PC-9 (cell line): ENCODE results near the gene CASTOR2. TPM values are rescaled to one million over a fixed set of nuclear protein-coding genes. Genes with fewer than 3 reads are reported as not detected.

Experiments
- BruUV-seq: library from RNA; stranded (reverse); fragments of 400-500 nt; replicated peaks from 2 replicates; lab custom pipeline; 2021; lab: Mats Ljungman, UMichigan
- CTCF ChIA-PET: fragments of 300-600 bp; sonication (Branson Sonifier 250); formaldehyde crosslinking; loops from one replicate; lab custom pipeline; 2022; ENCODE audit warnings: antibody characterized with exemption; lab: Charles Lee
- POLR2A ChIA-PET: fragments of 300-600 bp; sonication (Branson Sonifier 250); formaldehyde crosslinking; loops from one replicate; lab custom pipeline; 2022; ENCODE audit warnings: antibody characterized with exemption; ENCODE audit not compliant: unreplicated experiment; lab: Charles Lee
- DNase-seq, 2 experiments: peaks; one replicate each; pipeline versions ENCODE4 v3.0.0 to v3.0.0-alpha.2; 2015 to 2022; ENCODE audit warnings: mixed read lengths in 1 of 2
- H2AFZ ChIP-seq: fragments of 200-600 bp; sonication (generic); 2 replicates; pipeline ENCODE4 v1.8.1; 2017; ENCODE audit warnings: antibody characterized with exemption
- H3F3A ChIP-seq: fragments of 200-600 bp; sonication (generic); 2 replicates; pipeline ENCODE4 v1.8.1; 2017; ENCODE audit warnings: antibody characterized with exemption, mild to moderate bottlenecking, low read depth; ENCODE audit not compliant: insufficient read depth
- H3K27ac ChIP-seq: fragments of 200-600 bp; sonication (generic); 2 replicates; pipeline ENCODE4 v1.6.1; 2016; ENCODE audit warnings: mixed run types
- H3K27me3 ChIP-seq: fragments of 200-600 bp; sonication (generic); 2 replicates; pipeline ENCODE4 v1.6.1; 2016; ENCODE audit warnings: low read depth, mixed run types; ENCODE audit not compliant: insufficient read depth
- H3K36me3 ChIP-seq: fragments of 200-600 bp; sonication (generic); 2 replicates; pipeline ENCODE4 v1.6.1; 2016; ENCODE audit warnings: low read depth, mixed run types
- H3K4me1 ChIP-seq: fragments of 200-600 bp; sonication (generic); replicated peaks from 2 replicates; pipeline ENCODE4 v1.6.1; 2016; ENCODE audit warnings: mixed run types; ENCODE audit not compliant: insufficient read depth
- H3K4me2 ChIP-seq: fragments of 200-600 bp; sonication (generic); 2 replicates; pipeline ENCODE4 v1.6.1; 2017; ENCODE audit warnings: mixed run types
- H3K4me3 ChIP-seq: fragments of 200-600 bp; sonication (generic); 2 replicates; pipeline ENCODE4 v1.6.1; 2016; ENCODE audit warnings: mixed run types
- H3K79me2 ChIP-seq: fragments of 200-600 bp; sonication (generic); 2 replicates; pipeline ENCODE4 v1.6.1; 2017; ENCODE audit warnings: low read depth, mixed run types
- H3K9me2 ChIP-seq: fragments of 200-600 bp; sonication (generic); 2 replicates; pipeline ENCODE4 v1.8.1; 2017; ENCODE audit warnings: mild to moderate bottlenecking; ENCODE audit not compliant: insufficient read depth
- H3K9me3 ChIP-seq: fragments of 200-600 bp; sonication (generic); 2 replicates; pipeline ENCODE4 v1.8.1; 2016; ENCODE audit warnings: low read depth; ENCODE audit not compliant: insufficient read depth
- H4K20me1 ChIP-seq: fragments of 200-600 bp; sonication (generic); 2 replicates; pipeline ENCODE4 v1.8.1; 2017; ENCODE audit not compliant: insufficient read depth
- CTCF ChIP-seq: fragments of 200-600 bp; sonication (generic); conservative IDR thresholded peaks from 2 replicates; pipeline ENCODE4 v1.6.1; 2017; ENCODE audit warnings: mixed run types, antibody characterized with exemption, mild to moderate bottlenecking, moderate library complexity
- EZH2 ChIP-seq: fragments of 200-600 bp; sonication (generic); IDR thresholded peaks from 2 replicates; pipeline ENCODE4 v1.8.0; 2017; ENCODE audit warnings: antibody characterized with exemption, low read depth
- intact Hi-C: fragments of 100-400 bp; cut with micrococcal nuclease; formaldehyde crosslinking; loops from one replicate; pipeline ENCODE4 v1.10.0; 2022; ENCODE audit not compliant: unreplicated experiment
- total RNA-seq: library from RNA; stranded (reverse); gene quantifications from 2 replicates; pipeline ENCODE4 v1.2.3, GENCODE V29; 2021

CASTOR2 gene
- total RNA-seq, 1 experiment from 2014 or later: 49.1 TPM

GRCh38 chr7:75055155-75055554 lies 90.7 kb downstream of the CASTOR2 start:
- Histone ChIP-seq H3K4me2 (no peak overlapping the region), H3K36me3 (no peaks in the 10 kb centered on the region), H3K9me3 (no peaks in the 10 kb centered on the region), H3K27me3 (no peaks in the 10 kb centered on the region), H2AFZ (no peak overlapping the region), H3K27ac (no peak overlapping the region), H3K4me1 (no peaks in the 10 kb centered on the region), H4K20me1 (no peaks in the 10 kb centered on the region), H3F3A (no peaks in the 10 kb centered on the region), H3K4me3 (no peak overlapping the region), H3K9me2 (no peaks in the 10 kb centered on the region), H3K79me2 (no peaks in the 10 kb centered on the region)
- CTCF ChIA-PET: no interaction called here
- intact Hi-C loops: no loop called here
- BruUV-seq: no TSS peak
- no peak for DNase-seq
- TF ChIP-seq CTCF: no peak
- TF ChIP-seq EZH2: no peak
- POLR2A ChIA-PET: no interaction called here

DNA sequence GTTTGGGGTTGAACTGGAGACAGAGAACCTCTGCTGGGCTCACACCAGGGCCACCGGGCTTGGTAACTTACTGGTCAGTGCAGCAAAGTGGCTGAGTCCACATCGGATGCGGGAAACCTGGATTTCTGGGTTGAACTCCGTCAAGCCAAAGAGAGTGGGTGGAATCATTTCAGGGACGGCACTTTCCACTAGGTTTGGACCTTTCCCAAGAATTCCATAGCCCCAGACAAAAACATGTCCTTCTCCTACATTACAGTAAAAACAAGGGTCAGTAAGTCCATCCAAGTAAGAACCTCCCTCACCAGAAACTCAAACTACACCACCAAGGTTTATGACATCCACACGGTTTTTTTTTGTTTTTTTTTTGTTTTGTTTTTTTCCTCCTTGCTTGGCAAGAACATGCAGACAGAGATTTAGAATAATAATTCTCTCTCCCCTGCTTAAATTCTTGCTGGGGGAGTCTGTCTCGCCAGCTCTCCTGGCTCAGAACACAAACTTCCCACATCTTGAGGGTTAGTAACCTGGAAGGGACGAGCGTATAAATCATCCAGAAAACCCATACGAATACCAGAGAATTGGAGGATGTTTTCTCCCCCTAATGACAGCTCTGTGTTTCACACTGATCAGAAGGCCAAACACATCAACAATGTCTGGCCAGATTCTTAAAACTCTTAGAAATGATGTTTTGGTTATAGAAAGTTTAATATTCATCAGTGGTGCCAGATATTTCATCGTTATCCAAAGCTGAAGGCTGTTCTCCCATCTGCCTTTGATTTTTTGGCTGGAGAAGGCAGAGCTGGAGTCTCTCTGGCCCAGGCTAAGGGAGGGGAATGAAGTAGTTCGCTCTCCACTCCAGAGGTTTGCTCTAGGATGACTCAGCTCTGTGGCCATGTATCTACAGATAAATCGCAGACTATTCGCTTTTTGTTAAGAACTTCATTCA lies 91.6 kb downstream of the CASTOR2 start:
- Histone ChIP-seq H3K36me3 (no peaks in the 10 kb centered on the region), H4K20me1 (no peaks in the 10 kb centered on the region), H3F3A (no peaks in the 10 kb centered on the region), H3K27me3 (no peaks in the 10 kb centered on the region), H3K4me1 (no peaks in the 10 kb centered on the region), H3K27ac (no peak overlapping the region), H3K9me2 (no peaks in the 10 kb centered on the region), H2AFZ (no peak overlapping the region), H3K4me3 (no peak overlapping the region), H3K4me2 (no peak overlapping the region), H3K79me2 (no peaks in the 10 kb centered on the region), H3K9me3 (no peaks in the 10 kb centered on the region)
- POLR2A ChIA-PET: no interaction called here
- no peak for DNase-seq
- intact Hi-C loops: no loop called here
- no peak for TF ChIP-seq EZH2
- TF ChIP-seq CTCF: no peak
- CTCF ChIA-PET: no interaction called here
- BruUV-seq: no TSS peak

DNA sequence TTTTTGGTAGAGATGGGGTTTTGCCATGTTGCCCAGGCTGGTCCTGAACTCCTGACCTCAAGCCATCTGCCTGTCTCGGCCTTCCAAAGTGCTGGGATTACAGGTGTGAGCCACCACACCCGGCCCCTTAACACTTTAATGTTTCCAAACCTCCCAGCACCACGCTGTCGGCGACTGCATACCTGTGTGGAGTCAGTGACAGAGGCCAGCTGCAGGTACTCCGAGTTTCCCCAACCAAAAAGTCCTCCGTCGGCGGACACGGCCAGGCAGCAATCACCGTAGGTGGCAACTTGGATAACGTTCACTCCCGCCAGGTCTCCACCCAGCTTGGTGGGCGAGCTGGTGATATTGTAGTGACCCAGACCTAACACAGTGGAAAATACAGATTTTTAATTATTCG lies 93.9 kb downstream of the CASTOR2 start:
- Histone ChIP-seq H3K27me3 (no peaks in the 10 kb centered on the region), H3K79me2 (no peaks in the 10 kb centered on the region), H3F3A (no peaks in the 10 kb centered on the region), H3K9me2 (no peaks in the 10 kb centered on the region), H3K4me2 (no peak overlapping the region), H3K4me1 (no peaks in the 10 kb centered on the region), H3K4me3 (no peak overlapping the region), H3K27ac (no peak overlapping the region), H3K9me3 (no peaks in the 10 kb centered on the region), H4K20me1 (no peaks in the 10 kb centered on the region), H3K36me3 (no peaks in the 10 kb centered on the region; the same call in 1 of the 2 replicates), H2AFZ (no peak overlapping the region)
- no peak for DNase-seq
- ChIA-PET CTCF (no interaction called here), POLR2A (no interaction called here)
- TF ChIP-seq EZH2 (no peak), CTCF (no peak)
- BruUV-seq: no TSS peak
- intact Hi-C loops: no loop called here
